GM12874 (cell line): ENCODE measurements around the gene MTOR.

Experiments
- CTCF ChIP-seq: IDR thresholded peaks from 2 replicates; pipeline ENCODE4 v1.5.1; 2011; ENCODE audit warnings: low read depth, mild to moderate bottlenecking, control low read depth, low read length, moderate library complexity; ENCODE audit not compliant: insufficient read depth

The MTOR gene

GRCh38 chr1:11285883-11286734 is 23.8 kb upstream of the MTOR start:
- TF ChIP-seq CTCF: no peak

GRCh38 chr1:11284784-11285183 is 22.4 kb upstream of the MTOR start:
- no peak for TF ChIP-seq CTCF

- TF ChIP-seq CTCF: no peak
Measured at GRCh38 chr1:11283151-11283550, 20.8 kb upstream of the MTOR start.

- no peak for TF ChIP-seq CTCF
Measured at GRCh38 chr1:11281518-11282331, 19.4 kb upstream of the MTOR start.

- TF ChIP-seq CTCF: no peak
Measured at GRCh38 chr1:11280719-11281376, 18.5 kb upstream of the MTOR start.

GRCh38 chr1:11279630-11280029 is 17.3 kb upstream of the MTOR start:
- TF ChIP-seq CTCF: no peak

- no peak for TF ChIP-seq CTCF
Measured at GRCh38 chr1:11279152-11279551, 16.8 kb upstream of the MTOR start.
